HG02623 (cell line): ENCODE measurements around the gene TRIM16.
"Not testable (repeated sequence)": the region's sequence is repeated elsewhere in the genome, so short reads cannot be mapped to it uniquely, and the experiment has no call there.

Experiments used
- ATAC-seq: cut with Tn5 transposase; IDR thresholded peaks from one replicate; pipeline ENCODE4 v1.9.1; 2021; ENCODE audit warnings: moderate library complexity; ENCODE audit not compliant: unreplicated experiment

TRIM16 gene

GRCh38 chr17:15683824-15684478, at the start of gene TRIM16:
TSS of gene TRIM16 (minus strand) at chr17:15684311. CDS start at chr17:15651609, 32,702 bp downstream.
- ATAC-seq: peak; percentile 92

- not testable (repeated sequence) for ATAC-seq
These were observed 49.2 kb upstream of the TRIM16 start for GRCh38 chr17:15733174-15733789.

- ATAC-seq: not testable (repeated sequence)
These were observed 47.8 kb upstream of the TRIM16 start, which contains the start of gene TBC1D26 for GRCh38 chr17:15731900-15732299. TSS of gene TBC1D26 (plus strand) at chr17:15732283. CDS start at chr17:15735349, 3,066 bp downstream.

- not testable (repeated sequence) for ATAC-seq
These were observed 46.4 kb upstream of the TRIM16 start for GRCh38 chr17:15730535-15730934.

- not testable (repeated sequence) for ATAC-seq
These were observed 32.8 kb upstream of the TRIM16 start for GRCh38 chr17:15716601-15717563.

- not testable (repeated sequence) for ATAC-seq
These were observed 24.8 kb upstream of the TRIM16 start for GRCh38 chr17:15708879-15709278.

GRCh38 chr17:15704813-15705212, 20.7 kb upstream of the TRIM16 start:
- not testable (repeated sequence) for ATAC-seq

- not testable (repeated sequence) for ATAC-seq
These were observed 20.1 kb upstream of the TRIM16 start for GRCh38 chr17:15704239-15704638.

- ATAC-seq: not testable (repeated sequence)
These were observed 15.8 kb upstream of the TRIM16 start for GRCh38 chr17:15699937-15700336.

GRCh38 chr17:15699413-15699924, 15.4 kb upstream of the TRIM16 start, which contains the start of gene ZNF286A:
TSS of gene ZNF286A (plus strand) at chr17:15699752. CDS start at chr17:15700330, 578 bp downstream.
- ATAC-seq: peak; percentile 93

GRCh38 chr17:15698967-15699366, 14.9 kb upstream of the TRIM16 start:
- not testable (repeated sequence) for ATAC-seq

- ATAC-seq: not testable (repeated sequence)
These were observed 3.4 kb upstream of the TRIM16 start for GRCh38 chr17:15687494-15687893.

GRCh38 chr17:15683135-15683534, 976 bp downstream of the TRIM16 start:
- not testable (repeated sequence) for ATAC-seq

GRCh38 chr17:15675991-15676390, 8.1 kb downstream of the TRIM16 start:
- not testable (repeated sequence) for ATAC-seq

- not testable (repeated sequence) for ATAC-seq
These were observed 9.5 kb downstream of the TRIM16 start for GRCh38 chr17:15674640-15675039.

GRCh38 chr17:15669526-15669925, 14.6 kb downstream of the TRIM16 start:
- ATAC-seq: not testable (repeated sequence)

GRCh38 chr17:15663691-15664090, 20.4 kb downstream of the TRIM16 start:
- no peak for ATAC-seq

- ATAC-seq: no peak
These were observed 20.9 kb downstream of the TRIM16 start for GRCh38 chr17:15663176-15663575.

GRCh38 chr17:15662681-15663080, 21.4 kb downstream of the TRIM16 start:
- no peak for ATAC-seq

GRCh38 chr17:15660077-15660476, 24.0 kb downstream of the TRIM16 start:
- no peak for ATAC-seq

- no peak for ATAC-seq
These were observed 24.4 kb downstream of the TRIM16 start for GRCh38 chr17:15659663-15660062.
